Uterus (tissue), 4 donors: ENCODE data around the gene NYNRIN. TPM values are rescaled to one million over a fixed set of nuclear protein-coding genes. Genes with fewer than 3 reads are reported as not detected.

Experiments used
- DNase-seq, 2 donors: peaks; one replicate each; pipeline ENCODE4 v3.0.0-alpha.2; 2019 to 2020
- H3K27ac ChIP-seq, 2 donors: fragments of 200-600 bp; sonication (generic); 1 replicate in 1 of 2; 2 replicates in 1 of 2; pipeline ENCODE4 v1.5.1; 2016 to 2018
- H3K27me3 ChIP-seq, 2 donors: fragments of 200-600 bp; sonication (generic); one replicate each; pipeline ENCODE4 v1.5.1; 2018 to 2019; ENCODE audit warnings: control low read depth in 1 of 2
- H3K36me3 ChIP-seq, 2 donors: fragments of 200-600 bp; sonication (generic); one replicate each; pipeline ENCODE4 v1.5.1; 2019; ENCODE audit warnings: control low read depth in 1 of 2
- H3K4me1 ChIP-seq, 2 donors: fragments of 200-600 bp; sonication (generic); one replicate each; pipeline ENCODE4 v1.5.1; 2018 to 2019; ENCODE audit warnings: control low read depth in 1 of 2
- H3K4me3 ChIP-seq, 2 donors: fragments of 200-600 bp; sonication (generic); 1 replicate in 1 of 2; 2 replicates in 1 of 2; pipeline ENCODE4 v1.5.1; 2018 to 2019; ENCODE audit warnings: mild to moderate bottlenecking in 1 of 2
- H3K9me3 ChIP-seq, 2 donors: fragments of 200-600 bp; sonication (generic); one replicate each; pipeline ENCODE4 v1.5.1; 2019; ENCODE audit warnings: control low read depth in 1 of 2
- POLR2A ChIP-seq, 2 donors: fragments of 450-650 bp; IDR thresholded peaks; one replicate each; pipeline ENCODE4 v1.6.1; 2016; ENCODE audit warnings: antibody characterized with exemption in 2 of 2, mild to moderate bottlenecking in 1 of 2, moderate library complexity in 1 of 2
- intact Hi-C: fragments of 100-400 bp; cut with DNase I; formaldehyde crosslinking; loops from one replicate; pipeline ENCODE4 v1.15.1; 2023; ENCODE audit warnings: low total_unique reads
- total RNA-seq, 4 donors: library from RNA; depleted of rRNA in 3 of 4; stranded (reverse); fragments of >200 nt in 3 of 4; gene quantifications; one replicate each; pipeline versions ENCODE4 v1.1.0 to v1.2.4, GENCODE V29; 2014 to 2023
- TF ChIP-seq, protein P1 (sequence below), 4 experiments: fragments of 200-600 bp in 2 of 4; fragments of 450-650 bp in 2 of 4; sonication (generic) in 2 of 4; IDR thresholded peaks; one replicate each; pipeline ENCODE4 v1.5.1; 2016 to 2019; ENCODE audit warnings: antibody characterized with exemption in 4 of 4, mild to moderate bottlenecking in 2 of 4, moderate library complexity in 1 of 4
- donor health status: DM: yes; HTN: yes; CAD: no.

Gene NYNRIN
- total RNA-seq, 4 donors from 2014 or later: 4.9 to 51.1 (median 27.3) TPM

DNA sequence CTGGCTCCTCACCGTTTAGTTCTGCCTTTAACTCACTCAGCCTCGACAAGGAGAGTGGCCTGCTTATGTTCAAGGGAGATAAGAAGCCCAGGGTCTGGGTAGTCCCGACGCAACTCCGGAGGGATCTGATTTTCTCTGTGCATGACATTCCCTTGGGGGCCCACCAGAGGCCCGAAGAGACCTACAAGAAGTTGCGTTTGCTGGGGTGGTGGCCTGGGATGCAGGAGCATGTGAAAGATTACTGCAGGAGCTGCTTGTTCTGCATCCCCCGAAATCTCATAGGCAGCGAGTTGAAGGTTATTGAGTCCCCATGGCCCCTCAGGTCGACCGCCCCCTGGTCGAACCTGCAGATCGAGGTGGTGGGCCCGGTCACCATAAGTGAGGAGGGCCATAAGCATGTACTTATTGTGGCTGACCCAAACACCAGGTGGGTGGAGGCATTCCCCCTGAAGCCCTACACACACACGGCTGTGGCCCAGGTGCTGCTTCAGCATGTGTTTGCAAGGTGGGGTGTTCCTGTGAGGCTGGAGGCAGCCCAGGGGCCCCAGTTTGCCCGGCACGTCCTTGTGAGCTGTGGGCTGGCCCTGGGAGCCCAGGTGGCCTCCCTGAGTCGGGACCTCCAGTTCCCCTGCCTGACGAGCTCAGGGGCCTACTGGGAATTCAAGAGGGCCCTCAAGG, 17.6 kb downstream of the NYNRIN start:
- Histone ChIP-seq H3K27ac (no peak overlapping the region), H3K9me3 (no peaks in the 10 kb centered on the region), H3K4me3 (no peak overlapping the region), H3K27me3 (no peaks in the 10 kb centered on the region), H3K4me1 (no peaks in the 10 kb centered on the region), H3K36me3 (no peaks in the 10 kb centered on the region)
- intact Hi-C loops: no loop called here
- no peak for TF ChIP-seq POLR2A (IDR thresholded peaks at IDR 0.05)
- TF ChIP-seq, protein P1, sequence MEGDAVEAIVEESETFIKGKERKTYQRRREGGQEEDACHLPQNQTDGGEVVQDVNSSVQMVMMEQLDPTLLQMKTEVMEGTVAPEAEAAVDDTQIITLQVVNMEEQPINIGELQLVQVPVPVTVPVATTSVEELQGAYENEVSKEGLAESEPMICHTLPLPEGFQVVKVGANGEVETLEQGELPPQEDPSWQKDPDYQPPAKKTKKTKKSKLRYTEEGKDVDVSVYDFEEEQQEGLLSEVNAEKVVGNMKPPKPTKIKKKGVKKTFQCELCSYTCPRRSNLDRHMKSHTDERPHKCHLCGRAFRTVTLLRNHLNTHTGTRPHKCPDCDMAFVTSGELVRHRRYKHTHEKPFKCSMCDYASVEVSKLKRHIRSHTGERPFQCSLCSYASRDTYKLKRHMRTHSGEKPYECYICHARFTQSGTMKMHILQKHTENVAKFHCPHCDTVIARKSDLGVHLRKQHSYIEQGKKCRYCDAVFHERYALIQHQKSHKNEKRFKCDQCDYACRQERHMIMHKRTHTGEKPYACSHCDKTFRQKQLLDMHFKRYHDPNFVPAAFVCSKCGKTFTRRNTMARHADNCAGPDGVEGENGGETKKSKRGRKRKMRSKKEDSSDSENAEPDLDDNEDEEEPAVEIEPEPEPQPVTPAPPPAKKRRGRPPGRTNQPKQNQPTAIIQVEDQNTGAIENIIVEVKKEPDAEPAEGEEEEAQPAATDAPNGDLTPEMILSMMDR (IDR thresholded peaks at IDR 0.05): no peak
- DNase-seq: no peak

DNA sequence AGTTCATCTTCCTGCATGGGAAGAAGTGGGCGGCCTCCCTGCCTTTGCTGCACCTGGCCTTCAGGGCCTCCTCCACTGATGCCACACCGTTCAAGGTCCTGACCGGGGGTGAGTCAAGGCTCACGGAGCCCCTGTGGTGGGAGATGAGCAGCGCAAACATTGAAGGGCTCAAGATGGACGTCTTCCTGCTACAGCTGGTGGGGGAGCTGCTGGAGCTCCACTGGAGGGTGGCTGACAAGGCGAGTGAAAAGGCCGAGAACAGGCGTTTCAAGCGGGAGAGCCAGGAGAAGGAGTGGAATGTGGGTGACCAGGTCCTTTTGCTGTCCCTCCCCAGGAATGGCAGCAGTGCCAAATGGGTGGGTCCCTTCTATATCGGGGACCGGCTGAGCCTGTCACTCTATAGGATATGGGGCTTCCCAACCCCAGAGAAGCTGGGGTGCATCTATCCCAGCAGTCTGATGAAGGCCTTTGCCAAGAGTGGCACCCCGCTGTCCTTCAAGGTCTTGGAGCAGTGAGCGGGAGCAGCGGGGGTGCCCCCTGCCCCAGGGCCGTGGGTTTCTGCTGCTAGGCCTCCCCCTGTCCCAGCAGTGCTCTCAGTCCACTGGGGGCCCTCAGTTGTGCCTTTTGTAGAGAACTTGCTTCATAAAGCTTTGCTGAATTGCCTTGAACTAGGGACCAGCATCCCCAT, 18.3 kb downstream of the NYNRIN start:
- DNase-seq: no peak

DNA sequence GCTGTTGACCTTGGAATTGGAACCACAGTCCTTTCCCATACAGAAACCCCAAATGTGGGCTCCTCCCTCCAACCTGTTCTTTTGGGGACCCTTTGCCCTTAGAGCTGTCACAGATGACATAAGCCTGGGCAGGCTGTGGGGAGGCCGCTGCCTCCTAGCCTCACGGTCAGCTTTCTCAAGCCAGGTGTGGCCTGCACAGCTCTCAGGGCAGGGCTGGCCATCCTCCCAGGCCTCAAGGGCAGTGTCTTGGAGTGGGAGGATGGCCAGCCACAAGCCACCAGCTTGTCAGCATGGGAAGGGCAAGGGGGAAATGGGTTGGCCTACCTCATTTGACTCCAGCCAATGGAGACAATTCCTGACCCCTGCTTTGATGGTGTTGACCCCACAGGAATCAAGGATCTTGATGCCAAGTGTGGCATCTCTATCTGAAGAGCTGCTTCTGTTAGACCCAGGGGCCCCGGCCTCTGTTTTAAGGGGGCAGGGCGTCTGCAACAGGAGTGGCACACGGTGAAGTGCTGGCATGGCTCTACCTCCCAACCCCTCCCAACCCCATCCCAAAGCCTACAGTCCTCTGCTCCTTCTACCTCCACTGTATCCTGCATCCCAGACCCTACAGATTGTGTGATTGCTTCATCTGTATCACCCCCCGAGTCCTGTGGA, 19.2 kb downstream of the NYNRIN start:
- Histone ChIP-seq H3K4me3 (no peak overlapping the region), H3K4me1 (no peaks in the 10 kb centered on the region), H3K9me3 (no peaks in the 10 kb centered on the region), H3K27me3 (no peaks in the 10 kb centered on the region), H3K36me3 (no peaks in the 10 kb centered on the region), H3K27ac (no peak overlapping the region)
- no peak for DNase-seq
- intact Hi-C loops: no loop called here
- TF ChIP-seq POLR2A (IDR thresholded peaks at IDR 0.05): no peak

More for the DNA sequence above, 18.3 kb downstream of the NYNRIN start:
- intact Hi-C loops: no loop called here
- H3K36me3 ChIP-seq: no peaks in the 10 kb centered on the region
- no peaks in the 10 kb centered on the region for H3K9me3 ChIP-seq
- TF ChIP-seq, protein P1 (IDR thresholded peaks at IDR 0.05): no peak
- TF ChIP-seq POLR2A (IDR thresholded peaks at IDR 0.05): no peak
- H3K4me1 ChIP-seq: no peaks in the 10 kb centered on the region
- H3K27ac ChIP-seq: no peak overlapping the region
- no peaks in the 10 kb centered on the region for H3K27me3 ChIP-seq
- no peak overlapping the region for H3K4me3 ChIP-seq

DNA sequence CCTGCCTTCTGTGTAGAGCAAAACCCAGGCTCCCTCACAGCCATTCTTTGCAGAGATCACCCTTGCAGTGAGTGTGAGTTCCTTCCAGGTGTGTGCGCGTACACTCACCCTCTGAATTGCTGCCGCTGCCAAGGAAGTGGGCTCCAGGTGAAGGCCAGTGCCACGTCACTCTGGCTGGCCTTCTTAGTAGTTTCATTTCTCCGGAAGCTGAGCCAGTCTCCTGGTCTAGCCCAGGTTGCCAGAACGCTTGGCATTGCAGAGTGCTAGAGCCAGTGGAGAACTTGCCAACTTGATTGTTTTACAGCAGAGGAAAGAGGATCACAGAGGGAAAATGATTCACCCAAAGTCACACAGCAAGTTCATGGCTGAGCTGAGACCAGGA, 19.7 kb downstream of the NYNRIN start:
- H3K27ac ChIP-seq: no peak overlapping the region
- no peaks in the 10 kb centered on the region for H3K36me3 ChIP-seq
- H3K4me3 ChIP-seq: no peak overlapping the region
- no peaks in the 10 kb centered on the region for H3K9me3 ChIP-seq
- TF ChIP-seq, protein P1 (IDR thresholded peaks at IDR 0.05): no peak
- TF ChIP-seq POLR2A (IDR thresholded peaks at IDR 0.05): no peak
- intact Hi-C loops: no loop called here
- H3K4me1 ChIP-seq: no peaks in the 10 kb centered on the region
- no peak for DNase-seq
- H3K27me3 ChIP-seq: no peaks in the 10 kb centered on the region

DNA sequence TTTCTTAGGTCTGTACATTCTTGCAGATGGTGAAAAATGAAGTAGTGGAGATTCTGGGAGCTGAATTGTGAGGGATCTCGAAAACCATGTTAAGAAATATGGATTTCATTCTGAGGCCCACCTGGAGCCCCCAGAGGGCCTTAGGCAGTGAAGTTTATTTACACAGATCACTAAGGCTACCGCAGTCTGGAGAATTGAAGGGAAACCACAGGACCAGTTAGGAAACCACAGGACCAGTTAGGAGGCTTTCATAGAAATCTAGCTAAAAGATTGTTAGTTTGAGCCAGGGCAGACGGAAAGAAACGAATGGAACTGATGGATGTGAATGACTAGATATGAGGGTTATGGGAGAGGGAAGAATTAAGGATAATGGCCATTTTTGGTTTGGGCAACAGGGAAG, 23.5 kb downstream of the NYNRIN start:
- Histone ChIP-seq H3K36me3 (no peaks in the 10 kb centered on the region), H3K27me3 (no peaks in the 10 kb centered on the region), H3K27ac (no peak overlapping the region), H3K9me3 (no peaks in the 10 kb centered on the region), H3K4me1 (no peaks in the 10 kb centered on the region), H3K4me3 (no peak overlapping the region)
- intact Hi-C loops: no loop called here
- DNase-seq: no peak
- no peak for TF ChIP-seq POLR2A (IDR thresholded peaks at IDR 0.05)
- TF ChIP-seq, protein P1 (IDR thresholded peaks at IDR 0.05): no peak
